Measurements from ENCODE around the gene FGF18.

The FGF18 gene

DNA sequence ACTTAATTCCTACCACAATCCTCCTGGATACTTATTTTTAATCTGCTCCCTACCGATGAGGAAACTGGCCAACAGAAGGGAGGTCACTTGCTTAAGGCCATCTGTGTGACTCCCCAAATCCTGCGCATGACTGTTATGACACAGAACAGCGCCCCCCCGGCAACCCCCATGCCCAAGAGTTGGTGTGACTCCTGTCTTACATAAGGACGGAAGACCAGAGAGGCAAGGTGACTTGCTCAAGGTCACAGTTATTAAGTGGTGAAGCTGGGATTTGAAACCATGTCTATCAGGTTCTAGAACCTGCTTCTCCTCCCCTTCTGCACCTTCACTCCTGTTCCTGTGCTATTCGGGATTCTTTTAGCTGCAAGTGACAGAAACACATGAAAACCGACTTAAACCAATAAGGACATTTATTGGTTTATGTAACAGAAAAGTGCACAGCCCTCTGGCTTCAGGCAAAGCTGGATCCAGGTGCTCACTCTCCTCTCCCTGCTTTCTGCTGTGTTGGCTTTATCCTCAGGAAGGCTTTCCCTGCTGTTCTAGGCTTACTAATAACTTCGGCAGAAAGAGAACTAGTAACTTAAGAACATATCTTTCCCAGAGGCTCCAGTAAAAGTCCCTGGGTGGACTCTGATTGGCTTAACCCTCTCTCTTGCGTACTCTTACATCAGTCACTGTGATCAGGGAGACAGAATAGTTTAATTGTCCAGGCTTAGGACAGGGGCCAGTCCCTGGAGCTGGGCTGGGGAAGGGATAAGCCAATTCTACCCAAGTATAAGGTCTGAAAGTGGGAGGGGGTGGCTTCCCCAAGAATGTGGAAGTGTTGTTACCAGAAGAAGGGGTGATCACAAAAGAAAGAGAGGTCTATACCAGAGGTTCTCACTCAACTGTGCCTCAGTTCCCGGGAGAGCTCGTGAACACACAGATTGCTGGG lies 43.7 kb downstream of the FGF18 start:
- Histone ChIP-seq H3K4me3 (ENCODE audit: low read length, poor library complexity, severe bottlenecking) (no peak overlapping the region), H4K20me1 (ENCODE audit: insufficient read depth, low read length, poor library complexity, severe bottlenecking) (no peaks in the 10 kb centered on the region)

DNA sequence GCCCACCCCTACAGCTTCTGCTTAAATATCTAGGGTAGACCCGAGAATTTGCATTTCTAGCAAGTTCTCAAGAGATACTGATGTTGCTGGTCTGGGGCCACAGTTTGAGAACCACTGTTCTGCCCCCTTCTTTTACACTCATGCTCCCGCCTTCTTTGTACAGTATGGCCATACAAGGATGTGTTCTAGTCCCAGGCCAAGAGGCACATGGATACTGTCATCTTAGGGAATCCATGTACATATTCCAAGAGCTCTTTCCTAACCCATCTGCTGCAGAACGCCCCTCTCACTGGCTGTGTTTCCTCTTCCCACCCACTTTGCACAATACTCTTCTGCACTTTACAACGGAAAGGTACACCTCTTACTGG lies 44.4 kb downstream of the FGF18 start:
- no peaks in the 10 kb centered on the region for H4K20me1 ChIP-seq (ENCODE audit: insufficient read depth, low read length, poor library complexity, severe bottlenecking)
- no peak overlapping the region for H2AFZ ChIP-seq (ENCODE audit: low read length)
- TF ChIP-seq EZH2phosphoT487 (IDR thresholded peaks at IDR 0.05; ENCODE audit: borderline replicate concordance): no peak
- TF ChIP-seq, protein P1, sequence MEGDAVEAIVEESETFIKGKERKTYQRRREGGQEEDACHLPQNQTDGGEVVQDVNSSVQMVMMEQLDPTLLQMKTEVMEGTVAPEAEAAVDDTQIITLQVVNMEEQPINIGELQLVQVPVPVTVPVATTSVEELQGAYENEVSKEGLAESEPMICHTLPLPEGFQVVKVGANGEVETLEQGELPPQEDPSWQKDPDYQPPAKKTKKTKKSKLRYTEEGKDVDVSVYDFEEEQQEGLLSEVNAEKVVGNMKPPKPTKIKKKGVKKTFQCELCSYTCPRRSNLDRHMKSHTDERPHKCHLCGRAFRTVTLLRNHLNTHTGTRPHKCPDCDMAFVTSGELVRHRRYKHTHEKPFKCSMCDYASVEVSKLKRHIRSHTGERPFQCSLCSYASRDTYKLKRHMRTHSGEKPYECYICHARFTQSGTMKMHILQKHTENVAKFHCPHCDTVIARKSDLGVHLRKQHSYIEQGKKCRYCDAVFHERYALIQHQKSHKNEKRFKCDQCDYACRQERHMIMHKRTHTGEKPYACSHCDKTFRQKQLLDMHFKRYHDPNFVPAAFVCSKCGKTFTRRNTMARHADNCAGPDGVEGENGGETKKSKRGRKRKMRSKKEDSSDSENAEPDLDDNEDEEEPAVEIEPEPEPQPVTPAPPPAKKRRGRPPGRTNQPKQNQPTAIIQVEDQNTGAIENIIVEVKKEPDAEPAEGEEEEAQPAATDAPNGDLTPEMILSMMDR (conservative IDR thresholded peaks at IDR 0.05; ENCODE audit: low read length): no peak
- H3K79me2 ChIP-seq (ENCODE audit: insufficient read depth, low read length): no peaks in the 10 kb centered on the region
- H3K9ac ChIP-seq (ENCODE audit: low read depth, low read length, poor library complexity, severe bottlenecking): no peak overlapping the region
- no peaks in the 10 kb centered on the region for H3K9me3 ChIP-seq (ENCODE audit: insufficient read depth, low read depth, low read length)
- no peaks in the 10 kb centered on the region for H3K27me3 ChIP-seq (ENCODE audit: insufficient read depth, low read length, poor library complexity, severe bottlenecking)
- no peak overlapping the region for H3K4me2 ChIP-seq (ENCODE audit: low read depth, low read length, poor library complexity, severe bottlenecking)
- H3K36me3 ChIP-seq (ENCODE audit: insufficient read depth, low read length): no peaks in the 10 kb centered on the region
- no peaks in the 10 kb centered on the region for H3K4me1 ChIP-seq (ENCODE audit: insufficient read depth, low read length, poor library complexity, severe bottlenecking)
- H3K9me2 ChIP-seq (replicated peaks; ENCODE audit: low read depth, low read length): no peaks in the 10 kb centered on the region
- H3F3A ChIP-seq (ENCODE audit: low read depth): no peaks in the 10 kb centered on the region
- H3K4me3 ChIP-seq (ENCODE audit: low read length, poor library complexity, severe bottlenecking): no peak overlapping the region

More for the DNA sequence above, 43.7 kb downstream of the FGF18 start:
- Histone ChIP-seq H3F3A (ENCODE audit: low read depth) (no peaks in the 10 kb centered on the region), H3K36me3 (ENCODE audit: insufficient read depth, low read length) (no peaks in the 10 kb centered on the region), H3K79me2 (ENCODE audit: insufficient read depth, low read length) (no peaks in the 10 kb centered on the region), H3K9me2 (replicated peaks; ENCODE audit: low read depth, low read length) (no peaks in the 10 kb centered on the region), H3K27me3 (ENCODE audit: insufficient read depth, low read length, poor library complexity, severe bottlenecking) (no peaks in the 10 kb centered on the region), H3K4me1 (ENCODE audit: insufficient read depth, low read length, poor library complexity, severe bottlenecking) (no peaks in the 10 kb centered on the region), H3K4me2 (ENCODE audit: low read depth, low read length, poor library complexity, severe bottlenecking) (no peak overlapping the region), H2AFZ (ENCODE audit: low read length) (no peak overlapping the region), H3K9ac (ENCODE audit: low read depth, low read length, poor library complexity, severe bottlenecking) (no peak overlapping the region), H3K9me3 (ENCODE audit: insufficient read depth, low read depth, low read length) (no peaks in the 10 kb centered on the region)
- TF ChIP-seq EZH2phosphoT487 (IDR thresholded peaks at IDR 0.05; ENCODE audit: borderline replicate concordance): no peak
- TF ChIP-seq, protein P1 (conservative IDR thresholded peaks at IDR 0.05; ENCODE audit: low read length): no peak

DNA sequence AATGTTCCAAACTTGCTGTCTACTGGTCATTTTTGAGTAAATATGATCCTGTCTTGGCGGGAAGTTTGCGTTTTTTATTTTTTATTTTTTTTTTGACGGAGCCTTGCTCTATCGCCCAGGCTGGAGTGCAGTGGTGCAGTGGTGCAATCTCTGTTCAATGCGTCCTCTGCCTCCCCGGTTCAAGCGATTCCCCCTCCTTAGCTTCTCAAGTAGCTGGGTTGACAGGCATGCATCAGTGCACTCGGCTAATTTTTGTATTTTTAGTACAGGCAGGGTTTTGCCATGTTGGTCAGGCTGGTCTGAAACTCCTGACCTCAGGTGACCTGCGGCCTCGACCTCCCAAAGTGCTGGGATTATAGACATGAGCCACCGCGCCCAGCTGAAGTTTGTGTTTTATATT lies 45.4 kb downstream of the FGF18 start:
- no peaks in the 10 kb centered on the region for H3K4me1 ChIP-seq (ENCODE audit: insufficient read depth, low read length, poor library complexity, severe bottlenecking)
- H3K36me3 ChIP-seq (ENCODE audit: insufficient read depth, low read length): no peaks in the 10 kb centered on the region
- H3K4me2 ChIP-seq (ENCODE audit: low read depth, low read length, poor library complexity, severe bottlenecking): no peak overlapping the region
- H3K27me3 ChIP-seq (ENCODE audit: insufficient read depth, low read length, poor library complexity, severe bottlenecking): no peaks in the 10 kb centered on the region
- H3F3A ChIP-seq (ENCODE audit: low read depth): no peaks in the 10 kb centered on the region
- H3K9me2 ChIP-seq (replicated peaks; ENCODE audit: low read depth, low read length): no peaks in the 10 kb centered on the region
- H3K9me3 ChIP-seq (ENCODE audit: insufficient read depth, low read depth, low read length): no peaks in the 10 kb centered on the region
- H3K4me3 ChIP-seq (ENCODE audit: low read length, poor library complexity, severe bottlenecking): no peak overlapping the region
- H3K9ac ChIP-seq (ENCODE audit: low read depth, low read length, poor library complexity, severe bottlenecking): no peak overlapping the region
- TF ChIP-seq EZH2phosphoT487 (IDR thresholded peaks at IDR 0.05; ENCODE audit: borderline replicate concordance): no peak
- TF ChIP-seq, protein P1 (conservative IDR thresholded peaks at IDR 0.05; ENCODE audit: low read length): no peak
- no peak overlapping the region for H2AFZ ChIP-seq (ENCODE audit: low read length)
- H4K20me1 ChIP-seq (ENCODE audit: insufficient read depth, low read length, poor library complexity, severe bottlenecking): no peaks in the 10 kb centered on the region
- H3K79me2 ChIP-seq (ENCODE audit: insufficient read depth, low read length): no peaks in the 10 kb centered on the region

Measured in Loucy (cell line).